GM20000 (cell line): ENCODE results near the gene ZNF774.
A peak's percentile ranks its signal among the peaks of the same experiment; 100 is the strongest.

Experiments used
- DNase-seq: peaks from one replicate; pipeline ENCODE4 v3.0.0; 2012; ENCODE audit warnings: low spot score
- TF ChIP-seq, protein P1 (sequence below): IDR thresholded peaks from 2 replicates; pipeline ENCODE4 v1.5.1; 2012; ENCODE audit warnings: mild to moderate bottlenecking, control low read depth; ENCODE audit errors: extremely low read depth, missing control alignments

Gene ZNF774

DNA sequence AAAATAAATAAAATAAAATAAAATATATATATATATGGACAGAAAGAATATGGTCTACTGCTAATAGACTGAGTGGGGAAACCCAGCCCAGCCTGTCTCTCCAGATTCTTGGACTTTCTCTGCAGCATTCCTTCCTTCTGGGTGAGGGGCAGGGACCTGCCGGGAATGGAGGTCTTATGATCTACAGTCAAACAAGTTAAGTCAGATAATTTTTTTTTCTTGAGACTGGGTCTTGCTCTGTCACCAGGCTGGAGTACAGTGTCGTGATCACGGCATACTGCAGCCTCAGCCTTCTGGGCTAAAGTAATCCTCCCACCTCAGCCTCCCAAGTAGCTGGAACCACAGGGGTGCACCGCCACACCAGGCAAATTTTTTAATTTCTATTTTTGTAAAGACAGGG is 33.5 kb upstream of the ZNF774 start:
- no peak for DNase-seq
- TF ChIP-seq, protein P1, sequence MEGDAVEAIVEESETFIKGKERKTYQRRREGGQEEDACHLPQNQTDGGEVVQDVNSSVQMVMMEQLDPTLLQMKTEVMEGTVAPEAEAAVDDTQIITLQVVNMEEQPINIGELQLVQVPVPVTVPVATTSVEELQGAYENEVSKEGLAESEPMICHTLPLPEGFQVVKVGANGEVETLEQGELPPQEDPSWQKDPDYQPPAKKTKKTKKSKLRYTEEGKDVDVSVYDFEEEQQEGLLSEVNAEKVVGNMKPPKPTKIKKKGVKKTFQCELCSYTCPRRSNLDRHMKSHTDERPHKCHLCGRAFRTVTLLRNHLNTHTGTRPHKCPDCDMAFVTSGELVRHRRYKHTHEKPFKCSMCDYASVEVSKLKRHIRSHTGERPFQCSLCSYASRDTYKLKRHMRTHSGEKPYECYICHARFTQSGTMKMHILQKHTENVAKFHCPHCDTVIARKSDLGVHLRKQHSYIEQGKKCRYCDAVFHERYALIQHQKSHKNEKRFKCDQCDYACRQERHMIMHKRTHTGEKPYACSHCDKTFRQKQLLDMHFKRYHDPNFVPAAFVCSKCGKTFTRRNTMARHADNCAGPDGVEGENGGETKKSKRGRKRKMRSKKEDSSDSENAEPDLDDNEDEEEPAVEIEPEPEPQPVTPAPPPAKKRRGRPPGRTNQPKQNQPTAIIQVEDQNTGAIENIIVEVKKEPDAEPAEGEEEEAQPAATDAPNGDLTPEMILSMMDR: no peak

DNA sequence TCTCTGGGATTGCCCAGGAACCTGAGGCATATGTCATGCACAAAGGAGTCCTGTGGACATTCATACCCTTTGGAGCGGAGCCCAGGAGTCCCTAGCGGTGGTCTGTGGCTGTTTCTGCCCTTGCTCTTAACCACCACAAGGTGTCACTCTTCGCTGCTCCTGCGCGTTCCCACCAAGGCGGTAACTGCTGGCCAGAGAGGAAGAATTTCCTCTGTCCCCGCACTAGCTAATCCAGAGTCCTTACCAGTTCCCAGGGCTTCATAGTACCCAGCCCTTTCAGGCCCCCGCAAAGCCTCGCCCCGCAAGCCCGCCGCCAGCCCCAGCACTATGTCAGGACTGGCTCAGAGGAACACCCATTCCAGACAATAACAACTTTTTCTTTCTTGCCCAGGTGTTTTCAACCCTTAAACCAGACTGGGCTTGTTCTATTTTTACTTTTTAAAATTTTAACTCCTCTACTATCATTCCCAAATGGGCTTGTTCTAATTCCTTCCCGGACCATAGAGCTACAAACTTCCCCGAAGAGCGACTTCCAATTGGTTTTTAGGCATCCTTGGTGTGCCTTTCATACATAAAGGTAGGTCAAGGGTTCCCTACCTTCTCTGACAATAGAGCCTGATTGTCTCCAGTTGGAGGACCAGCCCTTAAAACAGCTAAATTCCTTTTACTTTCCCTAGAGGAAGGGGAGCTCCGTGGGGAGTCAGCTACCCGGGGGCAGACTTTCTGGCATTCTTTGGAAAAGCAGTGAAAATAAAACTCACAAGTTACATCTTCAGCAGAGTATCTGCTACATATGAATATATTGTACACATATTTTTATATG is 31.8 kb upstream of the ZNF774 start:
- peak; percentile 82 for DNase-seq
- TF ChIP-seq, protein P1: peak; percentile 92

DNA sequence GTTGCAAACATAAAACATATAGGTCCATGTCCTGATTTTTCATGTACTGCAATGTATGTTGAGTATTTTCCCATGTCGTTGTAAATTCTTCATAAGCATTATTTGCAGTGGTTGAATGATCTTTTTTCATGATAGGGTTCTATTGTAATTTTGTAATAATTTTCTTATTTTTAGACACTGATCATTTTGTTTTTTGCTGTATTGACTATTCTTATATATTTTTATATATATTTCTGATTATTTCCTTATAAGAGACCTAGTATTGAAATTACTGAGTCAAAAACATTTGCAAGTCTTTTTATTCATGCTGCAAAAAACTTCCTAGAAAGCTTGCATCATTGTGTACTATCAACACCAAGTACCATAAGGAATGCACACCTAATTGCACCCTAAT is 31.2 kb upstream of the ZNF774 start:
- TF ChIP-seq, protein P1: no peak
- DNase-seq: no peak

DNA sequence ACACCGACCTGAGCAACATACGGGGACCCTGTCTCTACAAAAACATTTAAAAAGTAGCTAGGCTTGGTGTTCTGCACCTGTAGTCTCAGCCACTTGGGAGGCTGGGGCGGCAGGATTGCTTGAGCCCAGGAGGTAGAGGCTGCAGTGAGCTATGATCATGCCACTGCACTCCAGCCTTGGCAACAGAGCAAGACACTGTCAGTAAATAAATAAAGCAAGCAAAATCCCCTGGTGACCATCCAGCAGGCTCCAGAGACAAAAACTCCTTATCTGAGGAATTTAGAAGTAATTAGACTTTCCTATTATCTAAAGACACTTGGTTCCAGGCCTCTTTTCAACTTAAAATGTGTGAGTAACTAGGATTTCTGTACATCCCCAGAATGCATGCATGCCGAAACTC is 29.5 kb upstream of the ZNF774 start:
- DNase-seq: no peak
- TF ChIP-seq, protein P1: no peak

DNA sequence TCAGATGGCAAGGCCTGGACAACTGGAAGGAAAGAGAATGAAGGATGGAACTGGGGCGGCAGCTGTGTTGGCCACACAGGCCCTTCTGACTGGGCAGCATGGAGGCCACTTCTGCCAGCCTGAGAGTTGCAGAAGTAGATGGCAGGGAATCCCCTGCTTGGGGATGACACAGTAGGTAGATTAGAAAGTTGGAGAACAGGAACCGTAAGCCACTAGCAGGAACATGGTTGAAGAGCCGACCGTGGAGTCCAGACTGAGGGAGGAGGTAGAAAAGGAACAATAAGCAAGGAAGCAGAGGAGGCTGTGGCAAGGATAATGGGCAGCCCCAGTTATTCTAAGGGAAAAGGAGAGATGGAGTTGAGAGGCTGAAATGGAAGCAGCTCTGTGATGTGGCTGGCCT is 26.4 kb upstream of the ZNF774 start:
- TF ChIP-seq, protein P1: no peak

DNA sequence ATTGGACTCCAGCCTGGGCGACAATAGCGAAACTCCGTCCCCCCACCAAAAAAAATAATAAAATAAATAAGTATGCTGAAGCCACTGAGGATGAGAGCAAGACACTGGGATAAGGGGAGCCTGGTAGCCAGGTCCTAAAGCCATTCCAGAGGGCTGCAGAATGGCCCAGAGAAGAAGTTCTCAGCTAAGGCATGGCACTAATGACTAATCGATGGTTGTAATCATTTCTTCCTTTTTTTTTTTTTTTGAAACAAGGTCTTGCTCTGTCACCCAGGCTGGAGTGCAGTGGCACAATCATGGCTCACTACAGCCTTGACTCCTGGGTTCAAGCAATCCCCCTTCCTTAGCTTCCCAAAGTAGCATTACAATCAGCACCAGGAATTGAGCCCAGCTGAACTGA is 25.6 kb upstream of the ZNF774 start:
- no peak for DNase-seq
- TF ChIP-seq, protein P1: no peak

More for the DNA sequence above, 26.4 kb upstream of the ZNF774 start:
- DNase-seq: no peak

DNA sequence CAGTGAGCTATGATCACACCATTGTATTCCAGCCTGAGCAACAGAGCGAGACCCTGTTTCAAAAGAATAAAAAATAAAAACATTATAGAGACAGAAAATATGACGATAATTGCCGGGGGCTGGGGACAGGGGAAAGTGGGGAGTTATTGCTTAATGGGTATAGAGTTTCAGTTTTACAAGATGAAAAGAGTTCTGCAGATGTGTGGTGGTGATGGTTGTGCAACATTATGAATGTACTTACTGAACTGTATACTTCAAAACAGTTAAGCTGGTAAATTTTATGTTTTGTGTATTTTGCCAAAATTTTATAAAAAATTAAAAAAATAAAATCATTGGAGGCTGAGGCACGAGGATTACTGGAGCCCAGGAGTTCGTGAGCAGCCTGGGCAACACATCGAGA is 24.8 kb upstream of the ZNF774 start:
- no peak for DNase-seq
- TF ChIP-seq, protein P1: no peak
